ENCODE measurements around the gene MGRN1.

The MGRN1 gene

DNA sequence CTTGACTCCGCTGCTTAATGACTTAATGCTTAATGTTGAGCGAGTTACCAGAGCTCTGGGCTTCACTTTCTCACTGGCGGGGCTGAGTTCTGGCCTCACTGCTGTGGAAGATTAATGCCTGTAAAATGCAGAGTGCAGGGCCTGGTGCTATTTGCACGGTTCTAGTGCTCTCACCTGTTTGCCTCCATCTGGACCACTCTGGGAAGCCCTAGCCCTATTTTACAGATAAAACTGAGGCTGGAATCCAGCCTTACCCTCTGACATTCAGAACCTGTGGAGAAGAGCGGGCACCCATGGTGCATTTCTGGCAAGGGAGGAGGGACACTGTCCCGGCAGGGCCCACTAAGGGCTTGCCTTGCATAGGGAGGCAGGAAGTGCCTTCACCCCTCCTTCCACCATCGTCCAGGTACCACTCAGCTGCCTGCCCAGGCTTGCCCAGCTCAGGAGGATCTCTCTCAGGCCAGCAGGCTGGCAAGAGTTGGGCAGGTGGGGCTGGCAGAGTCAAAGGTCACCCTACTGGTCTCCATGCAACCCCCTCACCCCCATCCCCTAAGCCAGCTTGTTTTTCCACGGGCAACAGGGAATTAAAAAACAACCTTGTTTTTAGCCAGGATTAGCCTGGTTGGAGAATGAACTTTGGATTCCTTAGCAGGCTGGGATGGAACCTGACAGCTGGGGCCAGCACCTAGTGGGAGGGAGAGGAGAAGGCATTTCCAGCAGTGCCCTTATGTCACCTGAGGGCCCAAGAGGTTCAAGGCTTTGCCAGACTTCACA lies 5.8 kb upstream of the MGRN1 start:
- Histone ChIP-seq H3K27ac (ENCODE audit: insufficient read depth in 1 of 2, low read depth in 1 of 2, low read length in 2 of 2, poor library complexity in 1 of 2, severe bottlenecking in 2 of 2) (no peak overlapping the region), H3K4me1 (ENCODE audit: control extremely low read depth in 1 of 4, control insufficient read depth in 4 of 4, insufficient read depth in 4 of 4, low read length in 3 of 4) (peaks cover 2 to 39% (median 34%) of the 10 kb centered on the region in 4 experiments), H3K27me3 (replicated peaks in 2 of 5; ENCODE audit: control insufficient read depth in 4 of 5, insufficient read depth in 5 of 5, low read length in 4 of 5) (no peaks in the 10 kb centered on the region), H3K4me3 (ENCODE audit: control insufficient read depth in 1 of 7, extremely low read depth in 1 of 7, insufficient read depth in 4 of 7, low read depth in 2 of 7, low read length in 6 of 7) (no peak overlapping the region), H3K36me3 (ENCODE audit: control insufficient read depth in 4 of 4, insufficient read depth in 4 of 4, low read length in 3 of 4) (no peaks in the 10 kb centered on the region), H3K9me3 (ENCODE audit: control extremely low read depth in 1 of 5, control insufficient read depth in 4 of 5, insufficient read depth in 2 of 5, low read depth in 1 of 5, low read length in 4 of 5) (no peaks in the 10 kb centered on the region)
- no peak for DNase-seq
- WGBS (ENCODE audit: insufficient coverage), result 92% methylated on average over 7 of the region's 8 CpGs
- ChIA-PET POLR2A (interaction anchor here (0.5 to 1.1 kb wide), 2 partner anchors 36 to 42 kb away, joined by 3 to 4 read pairs; no protein-coding TSS in a partner anchor), CTCF (interaction anchor here (0.8 to 6.0 kb wide), 5 partner anchors 7 to 132 kb away, joined by 3 to 32 read pairs (median 3); partner anchors contain the start of gene MGRN1)

DNA sequence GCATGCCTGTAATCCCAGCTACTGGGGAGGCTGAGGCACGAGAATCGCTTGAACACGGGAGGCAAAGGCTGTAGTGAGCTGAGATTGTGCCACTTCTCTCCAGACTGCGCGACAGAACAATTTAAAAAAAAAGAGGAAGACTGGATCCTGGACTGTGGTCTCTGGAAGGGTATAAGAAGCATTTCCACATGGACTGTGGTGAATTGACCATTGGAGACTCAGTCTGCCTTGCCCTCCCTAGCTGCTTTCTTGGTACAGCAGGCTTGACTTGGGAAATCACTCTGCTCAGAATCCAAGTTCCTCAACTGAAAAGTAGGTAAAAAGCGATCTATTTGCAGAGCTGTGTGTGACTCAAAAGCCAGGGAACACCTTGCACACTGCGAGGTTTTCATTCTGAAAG lies 1.0 kb upstream of the MGRN1 start:
- Histone ChIP-seq H3K36me3 (ENCODE audit: control insufficient read depth in 4 of 4, insufficient read depth in 4 of 4, low read length in 3 of 4) (peaks cover 0 to 4% (median 0%) of the 10 kb centered on the region in 4 experiments), H3K4me1 (ENCODE audit: control extremely low read depth in 1 of 4, control insufficient read depth in 4 of 4, insufficient read depth in 4 of 4, low read length in 3 of 4) (peaks cover 0 to 28% (median 23%) of the 10 kb centered on the region in 4 experiments), H3K27ac (ENCODE audit: insufficient read depth in 1 of 2, low read depth in 1 of 2, low read length in 2 of 2, poor library complexity in 1 of 2, severe bottlenecking in 2 of 2) (no peak overlapping the region), H3K9me3 (ENCODE audit: control extremely low read depth in 1 of 5, control insufficient read depth in 4 of 5, insufficient read depth in 2 of 5, low read depth in 1 of 5, low read length in 4 of 5) (no peaks in the 10 kb centered on the region), H3K4me3 (ENCODE audit: control insufficient read depth in 1 of 7, extremely low read depth in 1 of 7, insufficient read depth in 4 of 7, low read depth in 2 of 7, low read length in 6 of 7) (no peak overlapping the region), H3K27me3 (replicated peaks in 2 of 5; ENCODE audit: control insufficient read depth in 4 of 5, insufficient read depth in 5 of 5, low read length in 4 of 5) (no peaks in the 10 kb centered on the region)
- ChIA-PET CTCF (interaction anchor here (0.7 to 4.6 kb wide), 15 partner anchors 7 to 205 kb away, joined by 3 to 27 read pairs (median 3); partner anchors contain the start of genes DNAAF8 and UBALD1), POLR2A (interaction anchor here (0.6 to 2.2 kb wide), 3 partner anchors 8 to 76 kb away, joined by 3 to 11 read pairs (median 6); partner anchors contain the start of gene UBALD1)
- 84% methylated on average over 7 of the region's 7 CpGs for WGBS (ENCODE audit: insufficient coverage)
- DNase-seq, result no peak

DNA sequence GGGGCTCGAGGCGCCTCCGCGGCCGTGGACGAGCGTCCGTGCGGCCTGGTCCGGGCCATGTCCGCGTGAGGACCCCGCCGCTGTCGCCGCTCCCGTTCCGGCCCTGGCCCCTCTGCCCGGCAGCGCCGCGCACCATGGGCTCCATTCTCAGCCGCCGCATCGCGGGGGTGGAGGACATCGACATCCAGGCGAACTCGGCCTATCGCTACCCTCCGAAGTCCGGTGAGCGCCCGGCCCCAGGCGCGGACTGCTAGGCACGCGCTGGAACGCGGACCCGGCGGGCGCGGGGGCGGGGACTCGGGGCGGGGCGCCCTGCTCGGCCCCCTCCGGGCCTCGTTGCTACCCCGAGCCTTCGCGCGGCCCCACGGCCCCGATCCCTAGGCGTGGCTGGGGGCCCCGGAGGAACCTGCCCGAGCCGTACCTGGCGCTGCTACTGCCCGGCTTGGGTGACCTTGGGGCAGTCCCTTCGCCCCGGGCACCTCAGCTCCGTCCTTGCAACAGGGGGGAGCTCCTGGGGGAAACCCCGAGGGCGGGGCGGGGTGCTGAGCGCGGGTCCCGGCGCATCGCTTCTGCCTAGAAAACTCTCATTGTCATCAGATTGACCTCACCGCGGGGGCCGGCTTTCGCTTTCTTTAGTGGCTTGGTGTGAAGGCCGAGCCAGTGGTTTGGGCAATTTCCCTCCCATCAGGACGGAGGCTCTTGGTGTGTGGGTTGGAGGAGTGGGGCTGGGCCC lies 367 bp downstream of the MGRN1 start:
- CTCF ChIA-PET, result interaction anchor here (1.0 to 4.6 kb wide), 12 partner anchors 9 to 147 kb away, joined by 3 to 27 read pairs (median 4); partner anchors contain the start of gene UBALD1
- peak overlapping the region; percentile 78 to 94 (median 90) for H3K4me3 ChIP-seq (ENCODE audit: control insufficient read depth in 1 of 7, extremely low read depth in 1 of 7, insufficient read depth in 4 of 7, low read depth in 2 of 7, low read length in 6 of 7)
- WGBS (ENCODE audit: insufficient coverage), result under 1% methylated on average over 75 of the region's 80 CpGs

DNA sequence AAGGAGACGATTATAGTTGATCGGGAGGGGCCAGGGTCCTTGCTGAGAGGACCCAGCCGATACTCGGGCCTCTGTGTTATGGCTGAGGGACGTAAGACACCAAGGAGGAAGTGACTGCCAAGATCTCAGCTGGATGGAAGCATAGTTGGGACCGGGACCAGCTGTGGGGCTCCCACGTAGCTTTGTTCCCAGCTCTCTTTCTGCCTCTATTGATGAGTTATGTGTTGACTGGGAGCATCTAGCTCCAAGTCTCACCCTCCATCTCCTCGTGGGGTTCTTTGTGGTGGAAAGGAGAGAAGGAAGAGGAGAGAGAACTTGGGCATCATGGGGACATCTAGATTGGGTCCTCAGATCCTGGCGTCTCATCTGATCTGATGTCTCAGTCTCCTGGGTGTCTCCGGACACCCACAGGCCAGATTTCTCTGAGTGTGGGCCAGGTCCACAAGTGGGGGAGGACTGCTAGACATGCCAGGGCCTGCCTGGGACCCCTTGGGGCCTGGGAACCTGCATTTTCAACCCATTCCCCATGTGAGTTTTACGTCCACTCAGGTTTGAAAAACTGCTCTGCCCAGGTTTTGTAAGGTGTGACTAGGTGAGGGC lies 1.0 kb downstream of the MGRN1 start:
- WGBS (ENCODE audit: insufficient coverage), result 15% methylated on average over 8 of the region's 11 CpGs
- POLR2A ChIA-PET, result interaction anchor here (1.8 to 2.2 kb wide), 2 partner anchors 10 to 25 kb away, joined by 6 to 11 read pairs; partner anchors contain the start of gene UBALD1
- no peaks in the 10 kb centered on the region for H3K27me3 ChIP-seq (replicated peaks in 2 of 5; ENCODE audit: control insufficient read depth in 4 of 5, insufficient read depth in 5 of 5, low read length in 4 of 5)
- peak overlapping the region; percentile 78 to 94 (median 90) for H3K4me3 ChIP-seq (ENCODE audit: control insufficient read depth in 1 of 7, extremely low read depth in 1 of 7, insufficient read depth in 4 of 7, low read depth in 2 of 7, low read length in 6 of 7)
- peaks cover 0 to 4% (median 0%) of the 10 kb centered on the region in 4 experiments for H3K36me3 ChIP-seq (ENCODE audit: control insufficient read depth in 4 of 4, insufficient read depth in 4 of 4, low read length in 3 of 4)
- H3K4me1 ChIP-seq (ENCODE audit: control extremely low read depth in 1 of 4, control insufficient read depth in 4 of 4, insufficient read depth in 4 of 4, low read length in 3 of 4), result peaks cover 0 to 27% (median 22%) of the 10 kb centered on the region in 4 experiments
- H3K27ac ChIP-seq (ENCODE audit: insufficient read depth in 1 of 2, low read depth in 1 of 2, low read length in 2 of 2, poor library complexity in 1 of 2, severe bottlenecking in 2 of 2), result peak overlapping the region; percentile 98 to 99
- DNase-seq, result peak in 1 of 3 donors; percentile 83
- CTCF ChIA-PET, result interaction anchor here (0.6 to 4.6 kb wide), 8 partner anchors 9 to 51 kb away, joined by 3 to 27 read pairs (median 3); partner anchors contain the start of gene UBALD1
- no peaks in the 10 kb centered on the region for H3K9me3 ChIP-seq (ENCODE audit: control extremely low read depth in 1 of 5, control insufficient read depth in 4 of 5, insufficient read depth in 2 of 5, low read depth in 1 of 5, low read length in 4 of 5)

More for the DNA sequence above, 367 bp downstream of the MGRN1 start:
- peak in 2 of 3 donors; percentile 53 to 81 for DNase-seq
- H3K27me3 ChIP-seq (replicated peaks in 2 of 5; ENCODE audit: control insufficient read depth in 4 of 5, insufficient read depth in 5 of 5, low read length in 4 of 5), result no peaks in the 10 kb centered on the region
- POLR2A ChIA-PET, result interaction anchor here (1.8 to 2.2 kb wide), 2 partner anchors 9 to 25 kb away, joined by 6 to 11 read pairs; partner anchors contain the start of gene UBALD1
- H3K27ac ChIP-seq (ENCODE audit: insufficient read depth in 1 of 2, low read depth in 1 of 2, low read length in 2 of 2, poor library complexity in 1 of 2, severe bottlenecking in 2 of 2), result peak overlapping the region; percentile 98 to 99
- peaks cover 0 to 4% (median 0%) of the 10 kb centered on the region in 4 experiments for H3K36me3 ChIP-seq (ENCODE audit: control insufficient read depth in 4 of 4, insufficient read depth in 4 of 4, low read length in 3 of 4)
- no peaks in the 10 kb centered on the region for H3K9me3 ChIP-seq (ENCODE audit: control extremely low read depth in 1 of 5, control insufficient read depth in 4 of 5, insufficient read depth in 2 of 5, low read depth in 1 of 5, low read length in 4 of 5)
- H3K4me1 ChIP-seq (ENCODE audit: control extremely low read depth in 1 of 4, control insufficient read depth in 4 of 4, insufficient read depth in 4 of 4, low read length in 3 of 4), result peaks cover 0 to 27% (median 22%) of the 10 kb centered on the region in 4 experiments

DNA sequence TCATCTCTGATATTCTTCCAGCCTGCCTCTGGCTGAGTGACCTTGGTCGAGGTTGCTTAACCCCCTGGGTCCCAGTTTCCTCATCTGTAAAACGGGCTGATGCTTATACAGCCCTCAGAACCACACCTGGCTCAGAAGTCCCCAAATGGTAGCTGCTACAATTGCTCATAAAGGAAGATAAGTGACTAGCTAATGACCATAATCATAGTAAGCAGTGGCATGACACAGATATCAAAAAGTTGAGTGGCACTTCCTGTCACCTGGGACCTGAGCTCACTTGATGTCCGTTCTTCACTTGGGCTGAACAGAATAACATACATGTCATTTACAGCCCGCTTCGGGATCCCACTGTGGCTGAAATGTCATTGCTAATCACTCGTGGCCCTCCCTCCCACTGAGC lies 1.8 kb downstream of the MGRN1 start:
- H3K4me1 ChIP-seq (ENCODE audit: control extremely low read depth in 1 of 4, control insufficient read depth in 4 of 4, insufficient read depth in 4 of 4, low read length in 3 of 4), result peaks cover 0 to 27% (median 22%) of the 10 kb centered on the region in 4 experiments
- H3K27ac ChIP-seq (ENCODE audit: insufficient read depth in 1 of 2, low read depth in 1 of 2, low read length in 2 of 2, poor library complexity in 1 of 2, severe bottlenecking in 2 of 2), result no peak overlapping the region
- H3K27me3 ChIP-seq (replicated peaks in 2 of 5; ENCODE audit: control insufficient read depth in 4 of 5, insufficient read depth in 5 of 5, low read length in 4 of 5), result no peaks in the 10 kb centered on the region
- ChIA-PET CTCF (interaction anchor here (0.7 to 4.6 kb wide), 6 partner anchors 10 to 35 kb away, joined by 3 to 27 read pairs (median 3); partner anchors contain the start of gene UBALD1), POLR2A (no interaction called here)
- whole genome bisulfite sequencing (ENCODE audit: insufficient coverage), result 85% methylated on average over 5 of the region's 6 CpGs
- H3K9me3 ChIP-seq (ENCODE audit: control extremely low read depth in 1 of 5, control insufficient read depth in 4 of 5, insufficient read depth in 2 of 5, low read depth in 1 of 5, low read length in 4 of 5), result peaks cover 0 to 2% (median 0%) of the 10 kb centered on the region in 5 experiments
- no peak for DNase-seq
- peaks cover 0 to 8% (median 2%) of the 10 kb centered on the region in 4 experiments for H3K36me3 ChIP-seq (ENCODE audit: control insufficient read depth in 4 of 4, insufficient read depth in 4 of 4, low read length in 3 of 4)
- H3K4me3 ChIP-seq (ENCODE audit: control insufficient read depth in 1 of 7, extremely low read depth in 1 of 7, insufficient read depth in 4 of 7, low read depth in 2 of 7, low read length in 6 of 7), result peak overlapping the region in 3 of 7 experiments; percentile 78 to 93 (median 86)

DNA sequence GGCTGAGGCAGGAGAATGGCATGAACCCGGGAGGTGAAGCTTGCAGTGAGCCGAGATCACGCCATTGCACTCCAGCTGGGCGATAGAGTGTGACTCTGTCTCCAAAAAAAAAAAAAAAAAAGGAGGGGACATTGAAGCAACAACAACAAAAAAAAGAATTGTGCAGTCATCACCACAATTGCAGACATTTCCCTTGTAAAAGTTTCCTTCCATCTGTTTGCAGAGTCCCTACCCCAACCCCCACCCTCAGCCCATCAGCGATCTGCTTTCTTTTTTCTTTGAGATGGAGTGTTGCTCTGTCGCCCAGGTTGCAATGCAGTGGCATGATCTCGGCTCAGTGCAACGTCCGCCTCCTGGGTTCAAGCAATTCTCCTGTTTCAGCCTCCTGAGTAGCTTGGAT lies 3.7 kb downstream of the MGRN1 start:
- peaks cover 0 to 8% (median 3%) of the 10 kb centered on the region in 4 experiments for H3K36me3 ChIP-seq (ENCODE audit: control insufficient read depth in 4 of 4, insufficient read depth in 4 of 4, low read length in 3 of 4)
- peaks cover 0 to 6% (median 0%) of the 10 kb centered on the region in 5 experiments for H3K9me3 ChIP-seq (ENCODE audit: control extremely low read depth in 1 of 5, control insufficient read depth in 4 of 5, insufficient read depth in 2 of 5, low read depth in 1 of 5, low read length in 4 of 5)
- POLR2A ChIA-PET, result no interaction called here
- H3K4me3 ChIP-seq (ENCODE audit: control insufficient read depth in 1 of 7, extremely low read depth in 1 of 7, insufficient read depth in 4 of 7, low read depth in 2 of 7, low read length in 6 of 7), result no peak overlapping the region
- H3K27me3 ChIP-seq (replicated peaks in 2 of 5; ENCODE audit: control insufficient read depth in 4 of 5, insufficient read depth in 5 of 5, low read length in 4 of 5), result no peaks in the 10 kb centered on the region
- peaks cover 0 to 27% (median 22%) of the 10 kb centered on the region in 4 experiments for H3K4me1 ChIP-seq (ENCODE audit: control extremely low read depth in 1 of 4, control insufficient read depth in 4 of 4, insufficient read depth in 4 of 4, low read length in 3 of 4)
- H3K27ac ChIP-seq (ENCODE audit: insufficient read depth in 1 of 2, low read depth in 1 of 2, low read length in 2 of 2, poor library complexity in 1 of 2, severe bottlenecking in 2 of 2), result no peak overlapping the region
- WGBS (ENCODE audit: insufficient coverage), result 83% methylated on average over 6 of the region's 9 CpGs
- CTCF ChIA-PET, result no interaction called here
- DNase-seq, result peak in 2 of 3 donors; percentile 68 to 72

Data from common myeloid progenitor, CD34-positive (primary cell).